Smooth muscle cell of the brain vasculature (primary cell): ENCODE results near the gene MIDN.

ENCODE experiments used
- DNase-seq: peaks from one replicate; pipeline ENCODE4 v3.0.0-alpha.2; 2012; ENCODE audit warnings: low read depth, low spot score

The MIDN gene

GRCh38 chr19:1270213-1270853 lies 21.9 kb downstream of the MIDN start:
- DNase-seq: no peak

DNA sequence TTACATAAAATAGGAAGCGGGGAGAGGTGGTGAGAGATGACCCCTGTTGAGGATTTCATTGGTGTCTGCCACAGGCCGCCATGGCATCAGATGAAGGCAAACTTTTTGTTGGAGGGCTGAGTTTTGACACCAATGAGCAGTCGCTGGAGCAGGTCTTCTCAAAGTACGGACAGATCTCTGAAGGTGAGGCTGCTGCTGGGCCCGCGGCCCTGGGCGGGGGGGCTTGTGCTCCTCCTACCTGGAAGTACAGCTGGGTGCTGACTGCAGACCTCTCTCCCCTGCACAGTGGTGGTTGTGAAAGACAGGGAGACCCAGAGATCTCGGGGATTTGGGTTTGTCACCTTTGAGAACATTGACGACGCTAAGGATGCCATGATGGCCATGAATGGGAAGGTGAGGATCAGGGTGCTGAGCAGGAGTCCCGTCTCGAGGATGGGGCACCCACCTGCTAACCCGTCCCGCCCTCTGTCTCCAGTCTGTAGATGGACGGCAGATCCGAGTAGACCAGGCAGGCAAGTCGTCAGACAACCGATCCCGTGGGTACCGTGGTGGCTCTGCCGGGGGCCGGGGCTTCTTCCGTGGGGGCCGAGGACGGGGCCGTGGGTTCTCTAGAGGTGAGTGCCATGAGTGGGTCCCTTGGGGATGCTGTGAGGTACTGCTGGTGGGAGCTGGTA lies 22.6 kb downstream of the MIDN start:
- DNase-seq: no peak

GRCh38 chr19:1271528-1272422 lies 23.4 kb downstream of the MIDN start:
- no peak for DNase-seq

DNA sequence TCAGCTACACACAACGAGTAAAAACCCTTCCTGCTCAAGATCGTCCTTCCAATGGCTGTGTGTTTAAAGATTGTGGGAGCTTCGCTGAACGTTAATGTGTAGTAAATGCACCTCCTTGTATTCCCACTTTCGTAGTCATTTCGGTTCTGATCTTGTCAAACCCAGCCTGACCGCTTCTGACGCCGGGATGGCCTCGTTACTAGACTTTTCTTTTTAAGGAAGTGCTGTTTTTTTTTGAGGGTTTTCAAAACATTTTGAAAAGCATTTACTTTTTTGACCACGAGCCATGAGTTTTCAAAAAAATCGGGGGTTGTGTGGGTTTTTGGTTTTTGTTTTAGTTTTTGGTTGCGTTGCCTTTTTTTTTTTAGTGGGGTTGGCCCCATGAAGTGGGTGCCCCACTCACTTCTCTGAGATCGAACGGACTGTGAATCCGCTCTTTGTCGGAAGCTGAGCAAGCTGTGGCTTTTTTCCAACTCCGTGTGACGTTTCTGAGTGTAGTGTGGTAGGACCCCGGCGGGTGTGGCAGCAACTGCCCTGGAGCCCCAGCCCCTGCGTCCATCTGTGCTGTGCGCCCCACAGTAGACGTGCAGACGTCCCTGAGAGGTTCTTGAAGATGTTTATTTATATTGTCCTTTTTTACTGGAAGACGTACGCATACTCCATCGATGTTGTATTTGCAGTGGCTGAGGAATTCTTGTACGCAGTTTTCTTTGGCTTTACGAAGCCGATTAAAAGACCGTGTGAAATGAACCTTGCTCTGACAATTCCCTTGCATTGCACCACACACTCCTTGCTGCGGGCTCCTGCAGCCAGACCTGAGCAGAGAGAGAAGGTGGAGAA lies 24.3 kb downstream of the MIDN start:
- DNase-seq: no peak

- DNase-seq: no peak
These were observed 25.1 kb downstream of the MIDN start for GRCh38 chr19:1273263-1274041.

- no peak for DNase-seq
These were observed 25.9 kb downstream of the MIDN start for GRCh38 chr19:1274081-1274851.

DNA sequence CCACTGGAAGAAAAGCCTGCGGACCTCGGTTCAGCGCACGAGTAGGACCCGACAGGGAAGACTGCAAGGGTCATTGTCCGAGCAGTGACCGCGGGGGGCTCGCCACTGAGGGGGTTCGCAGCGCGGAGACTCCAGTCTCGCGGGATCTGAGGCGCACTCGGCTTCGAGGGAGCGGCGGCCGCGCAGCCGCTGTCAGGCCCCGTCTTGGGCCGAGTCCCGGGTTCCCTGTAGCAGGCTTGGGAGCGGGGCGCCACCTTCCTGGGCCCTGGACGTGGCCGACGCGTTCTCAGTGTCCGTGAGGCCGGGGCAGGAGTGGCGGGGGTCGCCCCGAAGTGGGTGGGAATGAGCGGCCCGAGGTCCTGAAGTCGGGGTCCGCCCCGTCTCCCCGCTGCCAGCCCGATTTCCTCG lies 26.5 kb downstream of the MIDN start:
- DNase-seq: no peak

- peak; percentile 92 for DNase-seq
These were observed 27.0 kb downstream of the MIDN start, which contains the start of gene FAM174C for GRCh38 chr19:1275260-1275975. FAM174C (plus strand) TSS chr19:1275530; CDS start chr19:1275550, 20 bp downstream.

GRCh38 chr19:1275976-1276627 lies 27.7 kb downstream of the MIDN start:
- no peak for DNase-seq

- no peak for DNase-seq
These were observed 28.2 kb downstream of the MIDN start for GRCh38 chr19:1276628-1277022.

GRCh38 chr19:1277061-1277460 lies 28.7 kb downstream of the MIDN start:
- no peak for DNase-seq

GRCh38 chr19:1278074-1278473 lies 29.7 kb downstream of the MIDN start:
- DNase-seq: no peak

- DNase-seq: no peak
These were observed 30.6 kb downstream of the MIDN start for GRCh38 chr19:1278713-1279660.

DNA sequence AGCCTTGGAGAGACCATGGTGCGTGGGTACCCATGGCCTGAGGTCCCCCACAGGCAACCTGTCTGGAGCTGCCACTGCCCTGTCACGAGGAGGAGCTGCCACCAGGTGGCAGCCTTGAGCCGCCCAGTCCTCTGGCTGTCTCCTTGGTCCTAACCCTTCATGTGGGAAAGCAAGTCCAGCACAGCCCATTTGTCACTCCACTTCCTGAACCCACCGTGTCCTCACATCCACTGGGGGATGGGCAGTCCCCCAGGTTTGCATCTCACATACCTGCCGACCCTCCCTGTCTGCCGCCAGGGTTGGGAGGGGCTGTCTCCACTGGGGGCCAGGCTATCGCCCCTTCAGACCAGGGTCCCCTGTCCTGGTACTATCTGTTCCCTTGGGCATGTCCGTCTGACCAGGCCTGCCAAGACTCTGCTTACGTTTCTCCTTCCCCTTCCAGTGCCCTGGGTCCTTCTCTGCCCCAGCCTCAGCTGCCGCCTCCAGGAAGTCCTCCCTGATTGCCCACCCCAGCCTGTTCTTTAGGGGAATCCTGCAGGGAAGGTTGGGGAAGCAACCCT lies 31.5 kb downstream of the MIDN start:
- no peak for DNase-seq

GRCh38 chr19:1280636-1281568 lies 32.5 kb downstream of the MIDN start:
- DNase-seq: no peak
